Measurements from ENCODE around the gene PPM1L.

DNA sequence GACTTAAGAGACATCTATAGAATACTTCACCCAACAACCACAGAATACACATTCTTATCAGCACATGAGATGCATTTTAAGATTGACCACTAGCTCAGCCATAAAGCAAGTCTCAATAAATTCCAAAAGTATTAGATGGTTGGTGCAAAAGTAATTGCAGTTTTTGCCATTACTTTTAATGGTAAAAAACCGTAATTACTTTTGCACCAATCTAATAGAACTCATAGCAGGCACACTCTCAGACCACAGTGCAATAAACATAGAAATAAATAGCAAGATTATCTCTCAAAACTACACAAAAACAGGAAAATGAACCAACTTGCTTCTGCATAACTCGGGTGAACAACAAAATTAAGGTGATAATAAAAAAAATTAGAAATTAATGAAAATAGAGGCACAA, 33.7 kb upstream of the PPM1L start:
- no peak for TF ChIP-seq PPARA (CRISPR knock-in tag; IDR thresholded peaks at IDR 0.05; ENCODE audit: borderline replicate concordance)
- TF ChIP-seq, protein P1, sequence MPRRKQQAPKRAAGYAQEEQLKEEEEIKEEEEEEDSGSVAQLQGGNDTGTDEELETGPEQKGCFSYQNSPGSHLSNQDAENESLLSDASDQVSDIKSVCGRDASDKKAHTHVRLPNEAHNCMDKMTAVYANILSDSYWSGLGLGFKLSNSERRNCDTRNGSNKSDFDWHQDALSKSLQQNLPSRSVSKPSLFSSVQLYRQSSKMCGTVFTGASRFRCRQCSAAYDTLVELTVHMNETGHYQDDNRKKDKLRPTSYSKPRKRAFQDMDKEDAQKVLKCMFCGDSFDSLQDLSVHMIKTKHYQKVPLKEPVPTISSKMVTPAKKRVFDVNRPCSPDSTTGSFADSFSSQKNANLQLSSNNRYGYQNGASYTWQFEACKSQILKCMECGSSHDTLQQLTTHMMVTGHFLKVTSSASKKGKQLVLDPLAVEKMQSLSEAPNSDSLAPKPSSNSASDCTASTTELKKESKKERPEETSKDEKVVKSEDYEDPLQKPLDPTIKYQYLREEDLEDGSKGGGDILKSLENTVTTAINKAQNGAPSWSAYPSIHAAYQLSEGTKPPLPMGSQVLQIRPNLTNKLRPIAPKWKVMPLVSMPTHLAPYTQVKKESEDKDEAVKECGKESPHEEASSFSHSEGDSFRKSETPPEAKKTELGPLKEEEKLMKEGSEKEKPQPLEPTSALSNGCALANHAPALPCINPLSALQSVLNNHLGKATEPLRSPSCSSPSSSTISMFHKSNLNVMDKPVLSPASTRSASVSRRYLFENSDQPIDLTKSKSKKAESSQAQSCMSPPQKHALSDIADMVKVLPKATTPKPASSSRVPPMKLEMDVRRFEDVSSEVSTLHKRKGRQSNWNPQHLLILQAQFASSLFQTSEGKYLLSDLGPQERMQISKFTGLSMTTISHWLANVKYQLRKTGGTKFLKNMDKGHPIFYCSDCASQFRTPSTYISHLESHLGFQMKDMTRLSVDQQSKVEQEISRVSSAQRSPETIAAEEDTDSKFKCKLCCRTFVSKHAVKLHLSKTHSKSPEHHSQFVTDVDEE (CRISPR knock-in tag; IDR thresholded peaks at IDR 0.05), result no peak
- TF ChIP-seq ZFP30 (CRISPR knock-in tag; IDR thresholded peaks at IDR 0.05), result no peak
- TF ChIP-seq PATZ1 (CRISPR knock-in tag; IDR thresholded peaks at IDR 0.05; ENCODE audit: borderline replicate concordance), result no peak
- TF ChIP-seq, protein P2, sequence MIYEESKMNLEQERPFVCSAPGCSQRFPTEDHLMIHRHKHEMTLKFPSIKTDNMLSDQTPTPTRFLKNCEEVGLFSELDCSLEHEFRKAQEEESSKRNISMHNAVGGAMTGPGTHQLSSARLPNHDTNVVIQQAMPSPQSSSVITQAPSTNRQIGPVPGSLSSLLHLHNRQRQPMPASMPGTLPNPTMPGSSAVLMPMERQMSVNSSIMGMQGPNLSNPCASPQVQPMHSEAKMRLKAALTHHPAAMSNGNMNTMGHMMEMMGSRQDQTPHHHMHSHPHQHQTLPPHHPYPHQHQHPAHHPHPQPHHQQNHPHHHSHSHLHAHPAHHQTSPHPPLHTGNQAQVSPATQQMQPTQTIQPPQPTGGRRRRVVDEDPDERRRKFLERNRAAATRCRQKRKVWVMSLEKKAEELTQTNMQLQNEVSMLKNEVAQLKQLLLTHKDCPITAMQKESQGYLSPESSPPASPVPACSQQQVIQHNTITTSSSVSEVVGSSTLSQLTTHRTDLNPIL (CRISPR knock-in tag; IDR thresholded peaks at IDR 0.05; ENCODE audit: low read depth), result no peak
- no peak for TF ChIP-seq ESRRG (CRISPR knock-in tag; IDR thresholded peaks at IDR 0.05)
- no peak for TF ChIP-seq ZNF70 (CRISPR knock-in tag; IDR thresholded peaks at IDR 0.05)
- TF ChIP-seq ARNTL (CRISPR knock-in tag; IDR thresholded peaks at IDR 0.05; ENCODE audit: borderline replicate concordance, low read depth), result no peak
- TF ChIP-seq, protein P3, sequence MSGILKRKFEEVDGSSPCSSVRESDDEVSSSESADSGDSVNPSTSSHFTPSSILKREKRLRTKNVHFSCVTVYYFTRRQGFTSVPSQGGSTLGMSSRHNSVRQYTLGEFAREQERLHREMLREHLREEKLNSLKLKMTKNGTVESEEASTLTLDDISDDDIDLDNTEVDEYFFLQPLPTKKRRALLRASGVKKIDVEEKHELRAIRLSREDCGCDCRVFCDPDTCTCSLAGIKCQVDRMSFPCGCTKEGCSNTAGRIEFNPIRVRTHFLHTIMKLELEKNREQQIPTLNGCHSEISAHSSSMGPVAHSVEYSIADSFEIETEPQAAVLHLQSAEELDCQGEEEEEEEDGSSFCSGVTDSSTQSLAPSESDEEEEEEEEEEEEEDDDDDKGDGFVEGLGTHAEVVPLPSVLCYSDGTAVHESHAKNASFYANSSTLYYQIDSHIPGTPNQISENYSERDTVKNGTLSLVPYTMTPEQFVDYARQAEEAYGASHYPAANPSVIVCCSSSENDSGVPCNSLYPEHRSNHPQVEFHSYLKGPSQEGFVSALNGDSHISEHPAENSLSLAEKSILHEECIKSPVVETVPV (CRISPR knock-in tag; IDR thresholded peaks at IDR 0.05), result no peak
- no peak for TF ChIP-seq BACH2 (CRISPR knock-in tag; IDR thresholded peaks at IDR 0.05; ENCODE audit: borderline replicate concordance)

All from SK-N-SH treated with all-trans-retinoic acid at 6 μM for 48 hours (cell line).